ENCODE measurements around the gene CYP3A7. TPM values are rescaled to one million over a fixed set of nuclear protein-coding genes. Genes with fewer than 3 reads are reported as not detected.
"Not testable (repeated sequence)": the region's sequence is repeated elsewhere in the genome, so short reads cannot be mapped to it uniquely, and the experiment has no call there.

CYP3A7 gene
- total RNA-seq, result not detected

DNA sequence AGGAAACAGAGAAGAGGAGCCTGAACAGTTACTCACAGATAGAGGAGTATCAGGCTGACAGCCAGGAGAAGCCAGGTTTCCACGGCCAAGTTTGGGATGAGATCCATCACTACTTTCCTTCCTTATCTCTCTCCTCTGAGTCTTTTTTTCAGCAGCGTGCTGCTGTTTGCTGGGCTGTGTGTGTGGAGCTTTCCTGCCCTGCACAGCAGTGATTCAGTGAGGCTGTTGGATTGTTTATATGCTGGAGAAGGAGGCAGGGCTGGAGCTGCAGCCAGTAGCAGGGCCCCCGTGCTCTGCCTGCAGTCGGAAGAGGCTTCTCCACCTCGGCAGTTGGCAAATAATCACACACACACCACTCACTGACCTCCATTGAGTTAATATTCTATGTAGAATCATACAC, at the start of gene CYP3A7:
TSS of gene CYP3A7 (minus strand) at position 210 of the 400 bp plus-strand sequence. CDS start at position 107, 103 bp downstream.
- Mint-ChIP-seq H3K36me3 (peaks cover 4 to 5% of the 10 kb centered on the region in 2 donors), H3K27ac (peak within 1 kb of the TSS; percentile 5 to 18), H3K9me3 (no peaks in the 10 kb centered on the region)
- ATAC-seq (no peak), DNase-seq (ENCODE audit: low spot score in 2 of 2) (no peak)

DNA sequence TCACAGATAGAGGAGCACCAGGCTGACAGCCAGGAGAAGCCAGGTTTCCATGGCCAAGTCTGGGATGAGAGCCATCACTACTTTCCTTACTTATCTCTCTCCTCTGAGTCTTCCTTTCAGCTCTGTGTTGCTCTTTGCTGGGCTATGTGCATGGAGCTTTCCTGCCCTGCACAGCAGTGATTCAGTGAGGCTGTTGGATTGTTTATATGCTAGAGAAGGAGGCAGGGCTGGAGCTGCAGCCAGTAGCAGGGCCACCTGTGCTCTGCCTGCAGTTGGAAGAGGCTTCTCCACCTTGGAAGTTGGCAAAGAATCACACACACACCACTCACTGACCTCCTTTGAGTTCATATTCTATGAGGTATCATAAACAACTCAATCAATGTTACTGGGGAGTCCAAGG, 49.0 kb upstream of the CYP3A7 start, which contains the start of gene CYP3A4:
TSS of gene CYP3A4 (minus strand) at position 178 of the 400 bp plus-strand sequence. CDS start at position 75, 103 bp downstream.
- Mint-ChIP-seq H3K36me3 (no peaks in the 10 kb centered on the region), H3K27ac (no peak within 1 kb of the TSS), H3K9me3 (no peaks in the 10 kb centered on the region)
- no peak for DNase-seq (ENCODE audit: low spot score in 2 of 2)
- ATAC-seq, result no peak

DNA sequence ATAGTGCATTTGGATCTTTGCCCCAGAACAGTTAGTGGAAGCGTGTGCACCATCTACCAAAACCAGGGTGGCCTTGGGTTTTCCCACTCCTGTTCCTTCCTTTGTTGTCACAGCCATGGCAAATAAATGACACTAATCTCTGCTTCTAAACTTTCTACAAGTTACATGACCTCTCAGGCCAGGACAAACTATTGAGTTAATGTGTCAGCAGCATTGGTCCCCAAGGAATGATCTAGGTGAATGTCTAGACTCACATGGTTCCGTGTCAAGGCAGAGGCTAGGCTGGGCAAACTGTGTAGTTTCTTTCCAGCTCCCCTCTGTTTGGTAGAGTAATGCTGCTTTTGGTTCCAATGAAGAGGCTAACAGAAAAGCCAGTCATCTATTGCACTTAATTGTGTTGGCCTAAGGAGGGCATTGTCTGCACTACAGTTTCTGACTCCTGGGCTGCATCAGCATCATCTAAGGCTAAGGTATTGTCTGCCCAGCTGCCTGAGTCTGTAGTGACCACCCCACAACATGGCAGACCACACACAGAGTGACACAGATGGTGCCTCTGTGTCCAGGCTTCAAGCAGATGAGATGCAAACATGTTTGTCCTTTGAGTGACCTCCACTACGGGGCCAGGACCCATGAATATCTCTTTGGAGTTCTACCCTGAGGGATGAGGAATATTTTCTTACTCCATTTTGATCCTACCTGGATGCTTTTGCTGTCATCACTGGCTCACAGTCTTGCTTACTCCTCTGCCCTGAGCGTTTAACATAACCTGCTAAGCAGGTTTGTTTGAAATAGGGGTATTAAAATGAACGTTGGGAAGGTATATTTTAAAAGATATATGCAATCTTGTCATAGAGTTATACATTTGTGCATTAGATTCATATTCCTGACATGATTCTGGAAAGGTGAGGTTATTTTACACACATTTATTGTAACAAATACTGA, 47.3 kb upstream of the CYP3A7 start:
- H3K36me3 Mint-ChIP-seq, result no peaks in the 10 kb centered on the region
- H3K9me3 Mint-ChIP-seq, result no peaks in the 10 kb centered on the region
- DNase-seq (ENCODE audit: low spot score in 2 of 2) (no peak), ATAC-seq (no peak)
- H3K27ac Mint-ChIP-seq, result no peak overlapping the region

DNA sequence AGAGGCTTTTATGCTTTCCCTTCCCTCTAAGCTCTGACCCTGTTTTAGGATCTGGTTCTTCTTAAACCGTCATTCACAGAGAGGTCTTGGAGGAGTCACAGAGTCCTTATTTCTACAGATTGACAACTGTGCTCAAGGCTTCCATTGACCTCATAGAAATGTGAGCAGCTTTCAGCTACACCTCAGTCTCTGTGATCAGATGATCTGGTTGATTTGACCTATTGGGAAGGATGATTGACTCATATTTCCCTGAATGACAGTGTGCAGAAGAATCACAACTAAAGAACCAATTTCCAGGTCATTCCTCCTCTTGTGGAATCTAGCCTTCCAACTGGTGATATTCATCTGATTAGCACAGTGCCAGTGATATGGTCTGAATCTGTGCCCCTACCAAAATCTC, 45.6 kb upstream of the CYP3A7 start:
- H3K27ac Mint-ChIP-seq, result no peak overlapping the region
- no peak for DNase-seq (ENCODE audit: low spot score in 2 of 2)
- ATAC-seq, result peak; percentile 54 to 70
- H3K9me3 Mint-ChIP-seq, result no peaks in the 10 kb centered on the region
- H3K36me3 Mint-ChIP-seq, result peaks cover 0 to 7% of the 10 kb centered on the region in 2 donors

DNA sequence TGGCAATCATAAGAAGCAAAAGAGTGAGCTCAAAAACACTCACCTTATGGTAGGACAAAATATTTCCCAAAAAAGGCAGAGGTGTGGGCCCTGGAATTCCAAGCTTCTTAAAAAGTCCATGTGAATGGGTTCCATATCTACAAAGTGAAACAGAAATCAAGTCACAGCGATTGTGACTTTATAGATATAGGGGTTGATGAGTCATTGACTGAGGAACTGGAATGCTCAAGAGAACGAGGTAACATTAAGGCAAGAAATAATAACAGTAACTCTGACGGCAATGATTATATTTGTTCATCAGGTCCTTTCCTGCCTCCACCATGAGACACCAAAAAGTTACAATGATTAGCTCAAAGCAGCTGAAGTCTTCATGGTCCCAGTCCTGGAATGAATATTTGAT, 45.0 kb upstream of the CYP3A7 start:
- peaks cover 0 to 5% of the 10 kb centered on the region in 2 donors for H3K9me3 Mint-ChIP-seq

DNA sequence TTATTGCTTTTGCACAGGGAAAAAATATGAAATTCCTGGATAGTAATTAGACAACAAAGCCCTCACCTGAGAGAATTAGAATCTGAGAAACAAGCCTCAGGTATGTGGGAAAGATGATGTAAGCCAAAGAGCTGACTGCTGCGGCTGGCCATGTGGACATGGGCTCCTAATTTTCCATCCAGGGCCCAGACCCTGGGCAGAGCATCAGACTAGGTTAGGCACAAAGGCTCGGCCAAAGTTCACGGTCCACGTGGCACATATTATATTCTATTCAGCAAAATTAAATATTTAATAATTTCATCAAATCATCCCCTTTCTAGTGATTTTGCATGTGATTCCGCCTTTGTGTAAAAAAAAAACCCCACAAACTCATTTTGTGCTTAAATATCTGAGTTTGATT, 43.9 kb upstream of the CYP3A7 start:
- ATAC-seq, result no peak
- Mint-ChIP-seq H3K27ac (no peak overlapping the region), H3K36me3 (peaks cover 5 to 19% of the 10 kb centered on the region in 2 donors), H3K9me3 (peaks cover 4 to 10% of the 10 kb centered on the region in 2 donors)
- no peak for DNase-seq (ENCODE audit: low spot score in 2 of 2)

More for the DNA sequence above, 45.0 kb upstream of the CYP3A7 start:
- no peak overlapping the region for H3K27ac Mint-ChIP-seq
- ATAC-seq (no peak), DNase-seq (ENCODE audit: low spot score in 2 of 2) (no peak)
- H3K36me3 Mint-ChIP-seq, result peaks cover 0 to 13% of the 10 kb centered on the region in 2 donors

DNA sequence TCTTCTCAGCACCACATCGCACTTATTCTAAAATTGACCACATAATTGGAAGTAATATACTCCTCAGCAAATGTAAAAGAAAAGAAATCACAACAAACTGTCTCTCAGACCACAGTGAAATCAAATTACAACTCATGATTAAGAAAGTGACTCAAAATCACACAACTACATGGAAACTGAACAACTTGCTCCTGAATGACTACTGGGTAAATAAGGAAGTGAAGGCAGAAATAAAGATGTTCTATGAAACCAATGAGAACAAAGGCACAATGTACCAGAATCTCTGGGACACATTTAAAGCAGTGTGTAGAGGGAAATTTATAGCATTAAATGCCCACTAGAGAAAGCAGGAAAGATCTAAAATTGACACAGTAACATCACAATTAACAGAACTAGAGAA, 38.4 kb upstream of the CYP3A7 start:
- peak overlapping the region in 1 of 2 donors; percentile 76 for H3K27ac Mint-ChIP-seq
- not testable (repeated sequence) for DNase-seq (ENCODE audit: low spot score in 2 of 2); ATAC-seq
- peaks cover 10 to 34% of the 10 kb centered on the region in 2 donors for H3K36me3 Mint-ChIP-seq
- H3K9me3 Mint-ChIP-seq, result peaks cover 9 to 18% of the 10 kb centered on the region in 2 donors

DNA sequence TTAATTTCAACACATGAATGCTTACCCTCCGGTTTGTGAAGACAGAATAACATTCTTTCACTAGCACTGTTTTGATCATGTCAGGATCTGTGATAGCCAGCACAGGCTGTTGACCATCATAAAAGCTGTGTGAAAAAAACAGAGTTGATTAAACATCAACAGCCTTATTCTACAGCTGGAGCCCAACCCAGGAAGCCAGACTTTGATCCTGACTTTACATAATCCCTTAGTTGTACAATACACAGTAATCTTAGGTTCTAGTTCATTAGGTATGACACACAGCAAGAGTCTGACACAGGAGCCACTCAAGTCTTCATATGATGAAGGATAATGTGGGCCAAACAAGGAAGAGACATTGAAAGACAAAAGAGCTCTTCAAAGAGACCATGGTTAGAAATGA, 37.6 kb upstream of the CYP3A7 start:
- peak in 1 of 2 donors; percentile 32 for ATAC-seq
- Mint-ChIP-seq H3K27ac (no peak overlapping the region), H3K36me3 (peaks cover 10 to 34% of the 10 kb centered on the region in 2 donors), H3K9me3 (peaks cover 9 to 18% of the 10 kb centered on the region in 2 donors)
- DNase-seq (ENCODE audit: low spot score in 2 of 2), result no peak

DNA sequence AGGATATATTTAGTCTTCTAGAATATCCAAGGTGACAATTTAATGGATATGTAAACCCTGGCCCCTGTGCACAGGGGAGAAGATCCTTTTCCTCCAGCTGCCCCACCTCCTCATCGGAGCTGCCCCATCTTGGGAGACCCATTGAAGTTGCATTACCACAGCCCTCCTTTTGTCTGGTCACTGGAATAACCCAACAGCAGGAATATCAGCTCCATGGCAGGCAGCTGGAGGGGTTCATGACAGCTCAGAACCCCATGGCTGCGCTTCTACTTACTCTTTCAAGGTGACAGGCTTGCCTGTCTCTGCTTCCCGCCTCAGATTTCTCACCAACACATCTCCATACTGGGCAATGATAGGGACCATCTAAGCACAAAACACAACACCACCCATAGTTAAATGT, 34.5 kb upstream of the CYP3A7 start:
- H3K27ac Mint-ChIP-seq; ATAC-seq; H3K9me3 Mint-ChIP-seq; DNase-seq (ENCODE audit: low spot score in 2 of 2): not testable (repeated sequence)
- H3K36me3 Mint-ChIP-seq, result peaks cover 6 to 17% of the 10 kb centered on the region in 2 donors

DNA sequence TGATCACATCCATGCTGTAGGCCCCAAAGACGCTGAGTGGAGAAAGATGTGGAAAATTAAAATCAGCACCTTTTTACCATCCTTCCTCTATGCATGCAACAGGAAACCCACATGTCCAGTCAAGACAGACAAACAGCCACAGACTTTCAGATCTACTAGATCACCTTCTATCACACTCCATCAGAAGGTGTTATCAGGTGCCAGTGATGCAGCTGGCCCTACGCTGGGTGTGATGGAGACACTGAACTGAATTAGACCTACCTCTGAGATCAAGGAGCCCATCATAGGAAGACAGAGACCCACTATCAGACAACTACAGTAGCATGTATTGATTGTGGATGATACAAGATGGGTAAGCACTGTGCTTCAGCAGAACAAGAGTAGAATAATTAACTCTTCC, 33.5 kb upstream of the CYP3A7 start:
- Mint-ChIP-seq H3K9me3 (peaks cover 3 to 5% of the 10 kb centered on the region in 2 donors), H3K27ac (no peak overlapping the region), H3K36me3 (peaks cover 3 to 12% of the 10 kb centered on the region in 2 donors)
- no peak for DNase-seq (ENCODE audit: low spot score in 2 of 2)
- ATAC-seq, result peak in 1 of 2 donors; percentile 22

DNA sequence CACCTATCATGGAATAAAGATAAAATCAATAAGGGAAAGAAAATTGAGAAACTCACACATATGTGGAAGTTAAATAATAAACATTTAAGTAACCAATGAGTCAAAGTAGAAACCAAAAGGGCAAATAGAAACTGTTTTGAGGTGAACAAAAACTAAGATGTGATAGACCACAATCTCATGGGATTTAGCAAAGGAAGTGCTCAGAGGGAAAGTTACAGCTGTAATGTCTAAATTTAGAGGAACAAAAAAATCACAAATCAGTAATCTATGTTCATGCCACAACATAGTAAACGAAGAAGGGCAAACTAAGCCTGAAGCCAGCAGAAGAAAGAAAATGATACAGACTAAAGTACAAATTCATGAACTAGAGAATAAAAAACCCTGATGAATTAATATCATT, 32.7 kb upstream of the CYP3A7 start:
- ATAC-seq, result peak in 1 of 2 donors; percentile 68

DNA sequence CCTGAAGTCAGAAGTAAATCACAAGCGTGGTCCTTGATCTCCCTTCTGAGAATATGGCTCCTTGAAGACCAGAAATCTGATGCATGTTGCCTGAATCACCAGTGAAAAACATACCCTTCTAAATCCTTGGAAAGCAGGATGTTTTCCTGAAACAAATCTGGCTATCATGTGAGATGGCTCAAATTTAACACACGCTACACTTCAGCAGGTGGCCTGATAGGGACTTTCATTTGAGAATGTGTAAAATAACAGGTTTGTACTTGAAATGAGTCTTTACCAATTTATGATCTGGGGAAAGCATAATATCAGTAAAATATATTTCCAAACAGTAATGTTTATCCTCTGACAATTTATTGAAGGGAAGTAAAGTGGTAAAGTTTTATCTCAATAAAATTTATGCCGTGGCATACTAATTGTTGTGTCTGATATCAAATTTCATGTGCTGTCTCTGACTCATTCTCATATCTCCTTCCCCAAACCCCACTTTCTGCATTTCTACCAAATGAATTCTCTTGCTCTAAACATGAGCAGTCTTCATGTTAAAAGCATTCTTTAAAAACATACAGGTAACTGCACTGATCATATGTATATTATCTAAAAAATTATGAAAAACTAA, 31.6 kb upstream of the CYP3A7 start:
- no peak for ATAC-seq
- H3K27ac Mint-ChIP-seq, result no peak overlapping the region

More for the DNA sequence above, 32.7 kb upstream of the CYP3A7 start:
- peaks cover 0 to 4% of the 10 kb centered on the region in 2 donors for H3K9me3 Mint-ChIP-seq
- no peak for DNase-seq (ENCODE audit: low spot score in 2 of 2)
- peak overlapping the region in 1 of 2 donors; percentile 50 for H3K27ac Mint-ChIP-seq
- peaks cover 0 to 10% of the 10 kb centered on the region in 2 donors for H3K36me3 Mint-ChIP-seq

DNA sequence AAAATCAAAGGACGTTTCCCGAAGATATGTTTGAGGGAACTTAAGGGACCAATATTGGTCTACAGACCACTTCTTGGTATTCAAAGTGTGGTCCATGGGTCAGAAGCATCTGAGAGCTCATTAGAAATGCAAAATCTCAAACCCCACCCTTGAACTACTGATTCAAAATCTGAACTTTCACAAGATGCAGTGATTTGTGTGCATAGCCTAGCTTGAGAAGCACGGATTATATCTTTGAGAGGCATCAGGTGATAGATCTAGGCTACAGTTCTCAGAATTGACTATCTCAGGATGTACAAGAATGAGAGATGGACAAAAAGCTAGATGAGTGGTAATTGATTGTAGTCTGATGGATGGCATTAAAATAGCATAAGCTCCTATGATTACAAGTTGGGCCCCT, 29.5 kb upstream of the CYP3A7 start:
- DNase-seq (ENCODE audit: low spot score in 2 of 2), result no peak
- H3K36me3 Mint-ChIP-seq, result no peaks in the 10 kb centered on the region
- no peaks in the 10 kb centered on the region for H3K9me3 Mint-ChIP-seq
- ATAC-seq, result no peak
- H3K27ac Mint-ChIP-seq, result no peak overlapping the region

More for the DNA sequence above, 31.6 kb upstream of the CYP3A7 start:
- Mint-ChIP-seq H3K9me3 (peaks cover 0 to 4% of the 10 kb centered on the region in 2 donors), H3K36me3 (peaks cover 0 to 10% of the 10 kb centered on the region in 2 donors)
- no peak for DNase-seq (ENCODE audit: low spot score in 2 of 2)

DNA sequence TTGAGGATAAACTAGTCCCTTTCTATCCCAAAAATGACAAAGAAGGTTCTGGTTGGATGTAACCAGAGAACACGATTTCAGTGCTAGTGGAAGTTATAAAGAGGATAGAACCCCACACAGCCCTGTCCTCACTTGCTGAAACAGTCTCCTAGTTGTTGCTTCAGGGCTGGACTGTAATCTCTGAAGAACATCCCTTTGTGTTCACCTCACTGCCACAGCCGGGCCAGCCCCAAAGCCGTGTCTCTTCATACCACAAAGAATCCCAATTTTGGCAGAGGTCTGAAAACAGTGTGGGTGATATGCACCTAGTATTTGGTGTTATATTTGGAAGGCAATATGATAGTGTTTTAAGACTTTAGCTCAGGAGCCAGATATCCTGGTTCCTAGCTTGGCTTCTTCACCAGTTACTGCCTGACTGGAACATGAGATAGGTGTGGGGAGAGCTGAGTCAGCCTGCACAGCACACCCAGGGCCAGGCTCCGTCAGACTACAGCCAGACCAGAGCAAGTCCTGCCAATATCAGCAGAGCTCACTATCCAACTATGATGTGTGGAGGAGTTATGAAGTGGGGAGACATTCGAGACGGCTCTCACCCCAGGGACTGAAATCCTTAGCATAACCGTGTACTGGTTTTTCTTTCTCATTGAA, 27.8 kb upstream of the CYP3A7 start:
- no peak for DNase-seq (ENCODE audit: low spot score in 2 of 2)
- no peak overlapping the region for H3K27ac Mint-ChIP-seq
- H3K36me3 Mint-ChIP-seq, result no peaks in the 10 kb centered on the region
- no peak for ATAC-seq
- H3K9me3 Mint-ChIP-seq, result no peaks in the 10 kb centered on the region

DNA sequence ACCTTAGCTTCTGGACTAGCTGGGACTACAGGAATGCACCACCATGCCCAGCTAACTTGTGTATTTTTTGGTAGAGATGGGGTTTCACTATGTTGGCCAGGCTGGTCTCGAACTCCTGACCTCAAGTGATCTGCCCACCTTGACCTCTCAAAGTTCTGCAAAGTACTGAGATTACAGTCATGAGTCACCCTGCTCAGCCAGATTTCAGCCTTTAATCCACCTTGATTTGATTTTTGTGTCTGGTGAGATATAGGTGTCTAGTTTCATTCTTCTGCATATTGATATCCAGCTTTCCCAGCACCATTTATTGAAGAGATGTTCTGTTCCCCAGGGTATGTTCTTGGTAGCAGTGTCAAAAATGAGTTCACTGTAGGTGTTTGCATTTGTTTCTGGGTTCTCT, 20.1 kb upstream of the CYP3A7 start:
- ATAC-seq (no peak), DNase-seq (ENCODE audit: low spot score in 2 of 2) (no peak)
- Mint-ChIP-seq H3K9me3 (no peaks in the 10 kb centered on the region), H3K36me3 (no peaks in the 10 kb centered on the region), H3K27ac (no peak overlapping the region)

DNA sequence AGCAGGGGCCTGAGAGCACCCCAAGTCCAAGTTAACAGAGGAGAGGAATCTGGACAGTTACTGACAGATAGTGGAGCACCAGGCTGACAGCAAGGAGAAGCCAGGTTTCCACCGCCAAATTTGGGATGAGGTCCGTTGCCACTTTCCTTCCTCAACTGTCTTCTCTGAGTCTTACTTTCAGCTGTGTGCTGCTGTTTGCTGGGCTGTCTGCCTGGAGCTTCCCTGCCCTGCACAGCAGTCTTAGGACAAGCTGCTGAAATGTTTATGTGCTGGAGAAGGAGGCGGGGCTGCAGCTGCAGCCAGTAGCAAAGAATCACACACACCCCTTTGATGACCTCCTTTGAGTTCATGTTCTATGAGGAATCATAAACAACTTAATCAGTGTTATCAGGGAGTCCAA, 17.4 kb upstream of the CYP3A7 start:
- Mint-ChIP-seq H3K27ac (no peak overlapping the region), H3K9me3 (no peaks in the 10 kb centered on the region), H3K36me3 (no peaks in the 10 kb centered on the region)
- no peak for ATAC-seq
- no peak for DNase-seq (ENCODE audit: low spot score in 2 of 2)
